Thyroid gland (tissue), 4 donors: ENCODE measurements around the gene CHSY1.

Experiments
- POLR2A ChIP-seq, 2 donors: fragments of 450-650 bp; IDR thresholded peaks; one replicate each; pipeline ENCODE4 v1.6.1; 2017; ENCODE audit warnings: antibody characterized with exemption in 2 of 2, mild to moderate bottlenecking in 2 of 2, moderate library complexity in 1 of 2
- TF ChIP-seq, protein P1 (sequence below), 6 experiments: fragments of 200-600 bp in 3 of 6; fragments of 450-650 bp in 3 of 6; sonication (generic) in 3 of 6; IDR thresholded peaks; one replicate each; pipeline ENCODE4 v1.5.1; 2016 to 2019; ENCODE audit warnings: antibody characterized with exemption in 6 of 6, mild to moderate bottlenecking in 2 of 6, inconsistent platforms in 1 of 6, moderate library complexity in 1 of 6

DNA sequence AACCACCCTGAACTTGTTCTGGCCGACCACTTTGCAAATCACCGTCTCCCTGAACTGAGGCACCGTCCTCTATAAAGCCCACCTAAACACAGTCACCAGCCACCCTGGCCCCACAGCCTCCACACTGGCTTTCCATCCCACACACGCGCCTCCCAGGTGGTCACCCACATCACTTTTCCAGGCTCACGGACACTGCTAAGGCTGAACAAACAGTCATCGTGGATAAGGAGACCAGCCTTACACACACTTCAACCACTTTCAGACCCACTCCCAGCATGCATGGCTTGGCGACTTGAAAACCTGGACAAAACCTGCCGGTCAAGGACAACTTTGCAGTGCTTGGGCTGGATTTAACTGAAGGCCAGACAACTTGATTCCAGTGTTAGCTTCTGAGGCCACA is 8.4 kb downstream of the CHSY1 start:
- TF ChIP-seq, protein P1, sequence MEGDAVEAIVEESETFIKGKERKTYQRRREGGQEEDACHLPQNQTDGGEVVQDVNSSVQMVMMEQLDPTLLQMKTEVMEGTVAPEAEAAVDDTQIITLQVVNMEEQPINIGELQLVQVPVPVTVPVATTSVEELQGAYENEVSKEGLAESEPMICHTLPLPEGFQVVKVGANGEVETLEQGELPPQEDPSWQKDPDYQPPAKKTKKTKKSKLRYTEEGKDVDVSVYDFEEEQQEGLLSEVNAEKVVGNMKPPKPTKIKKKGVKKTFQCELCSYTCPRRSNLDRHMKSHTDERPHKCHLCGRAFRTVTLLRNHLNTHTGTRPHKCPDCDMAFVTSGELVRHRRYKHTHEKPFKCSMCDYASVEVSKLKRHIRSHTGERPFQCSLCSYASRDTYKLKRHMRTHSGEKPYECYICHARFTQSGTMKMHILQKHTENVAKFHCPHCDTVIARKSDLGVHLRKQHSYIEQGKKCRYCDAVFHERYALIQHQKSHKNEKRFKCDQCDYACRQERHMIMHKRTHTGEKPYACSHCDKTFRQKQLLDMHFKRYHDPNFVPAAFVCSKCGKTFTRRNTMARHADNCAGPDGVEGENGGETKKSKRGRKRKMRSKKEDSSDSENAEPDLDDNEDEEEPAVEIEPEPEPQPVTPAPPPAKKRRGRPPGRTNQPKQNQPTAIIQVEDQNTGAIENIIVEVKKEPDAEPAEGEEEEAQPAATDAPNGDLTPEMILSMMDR (IDR thresholded peaks at IDR 0.05), result no peak
- no peak for TF ChIP-seq POLR2A (IDR thresholded peaks at IDR 0.05)
